HG03558 (cell line): ENCODE measurements around the gene AKR7A3.
"Not testable (repeated sequence)": the region's sequence is repeated elsewhere in the genome, so short reads cannot be mapped to it uniquely, and the experiment has no call there.

Source experiments
- ATAC-seq: cut with Tn5 transposase; IDR thresholded peaks from one replicate; pipeline ENCODE4 v1.9.1; 2021; ENCODE audit warnings: moderate number of reproducible peaks; ENCODE audit not compliant: unreplicated experiment; ENCODE audit errors: extremely low read depth

AKR7A3 gene

DNA sequence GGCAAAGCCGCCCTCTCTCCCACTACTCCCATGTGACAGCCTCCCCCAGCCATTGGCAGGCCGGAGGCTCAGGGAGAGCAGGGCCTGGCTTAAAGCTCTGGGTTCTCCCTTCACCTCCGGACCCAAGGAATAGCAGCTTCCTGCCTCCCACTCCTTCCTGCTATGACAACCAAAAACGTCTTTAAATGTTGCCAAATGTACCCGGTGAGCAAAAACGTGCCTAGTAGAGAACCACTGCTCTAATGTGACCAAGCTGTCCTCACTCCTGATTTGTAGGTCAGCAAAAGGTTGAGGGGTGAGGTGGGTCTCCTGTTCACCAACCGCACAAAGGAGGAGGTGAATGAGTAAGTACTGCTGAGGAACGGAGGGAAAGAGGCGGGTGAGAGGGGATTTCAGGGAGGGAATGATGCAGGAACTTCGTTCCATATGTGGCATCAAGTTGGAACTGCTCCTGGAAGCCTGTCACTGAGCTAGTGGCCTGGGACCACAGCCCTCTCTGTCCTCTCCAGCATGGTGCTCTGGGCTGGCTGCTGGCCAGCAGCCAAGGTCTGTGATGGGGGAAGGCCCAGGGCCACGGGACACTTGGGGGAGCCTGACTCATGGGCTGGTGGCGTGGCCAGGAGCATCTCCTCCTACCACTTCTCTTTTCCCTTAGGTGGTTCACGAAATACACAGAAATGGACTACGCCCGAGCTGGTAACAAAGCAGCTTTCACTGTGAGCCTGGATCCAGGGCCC lies 31.2 kb downstream of the AKR7A3 start:
- no peak for ATAC-seq

DNA sequence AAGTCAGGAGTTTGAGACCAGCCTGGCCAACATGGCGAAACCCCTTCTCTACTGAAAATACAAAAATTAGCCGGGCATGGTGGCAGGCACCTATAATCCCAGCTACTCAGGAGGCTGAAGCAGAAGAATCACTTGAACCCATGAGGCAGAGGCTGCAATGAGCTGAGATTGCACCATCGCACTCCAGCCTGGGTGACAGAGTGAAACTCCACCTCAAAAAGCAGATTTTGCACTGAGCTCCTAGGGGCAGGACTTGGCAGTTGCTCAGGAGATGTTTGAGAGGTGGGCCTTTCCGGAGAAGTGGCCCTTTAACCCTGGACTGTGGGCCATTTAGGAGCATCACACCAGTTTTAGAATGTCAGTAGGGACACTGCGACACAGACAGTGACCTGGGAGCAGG lies 32.3 kb downstream of the AKR7A3 start:
- not testable (repeated sequence) for ATAC-seq

DNA sequence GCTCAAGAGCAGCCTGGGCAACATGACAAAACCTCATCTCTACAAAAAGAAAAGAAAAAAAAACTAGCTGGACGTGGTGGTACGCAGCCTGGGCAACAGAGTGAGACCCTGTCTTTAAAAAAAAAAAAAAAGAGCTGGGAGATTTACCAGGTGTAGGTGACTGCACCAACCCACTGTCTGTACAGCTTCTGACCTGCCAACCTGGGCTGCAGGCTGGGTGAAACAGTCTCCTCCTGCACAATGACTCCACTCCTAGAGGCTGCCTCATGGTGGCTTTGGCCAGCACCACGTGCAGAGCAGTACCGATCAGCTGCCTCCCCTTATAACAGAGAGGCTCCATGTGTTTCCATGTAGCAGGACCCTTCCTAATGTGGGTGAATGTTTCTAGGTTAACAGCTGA lies 33.3 kb downstream of the AKR7A3 start:
- ATAC-seq = no peak

DNA sequence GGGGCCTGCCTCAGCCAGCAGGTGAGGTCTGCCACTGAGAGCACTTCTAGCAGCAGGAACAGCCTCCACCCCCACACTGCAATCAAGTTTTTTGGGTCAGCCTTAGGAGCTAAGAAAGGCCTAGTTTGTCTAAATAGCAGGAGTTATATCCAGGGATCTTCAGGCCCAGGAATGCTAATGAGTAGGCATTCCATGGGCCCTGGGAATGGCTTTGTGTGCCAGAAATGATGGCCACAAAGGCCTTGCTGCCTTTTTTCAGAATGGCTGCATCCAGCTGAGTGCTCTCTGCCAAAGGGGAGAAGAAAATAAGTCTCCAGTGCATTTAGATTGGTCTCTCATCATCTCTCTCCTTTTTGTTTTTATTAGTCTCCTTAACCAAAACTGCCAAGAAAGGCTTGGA lies 34.2 kb downstream of the AKR7A3 start:
- ATAC-seq = no peak

DNA sequence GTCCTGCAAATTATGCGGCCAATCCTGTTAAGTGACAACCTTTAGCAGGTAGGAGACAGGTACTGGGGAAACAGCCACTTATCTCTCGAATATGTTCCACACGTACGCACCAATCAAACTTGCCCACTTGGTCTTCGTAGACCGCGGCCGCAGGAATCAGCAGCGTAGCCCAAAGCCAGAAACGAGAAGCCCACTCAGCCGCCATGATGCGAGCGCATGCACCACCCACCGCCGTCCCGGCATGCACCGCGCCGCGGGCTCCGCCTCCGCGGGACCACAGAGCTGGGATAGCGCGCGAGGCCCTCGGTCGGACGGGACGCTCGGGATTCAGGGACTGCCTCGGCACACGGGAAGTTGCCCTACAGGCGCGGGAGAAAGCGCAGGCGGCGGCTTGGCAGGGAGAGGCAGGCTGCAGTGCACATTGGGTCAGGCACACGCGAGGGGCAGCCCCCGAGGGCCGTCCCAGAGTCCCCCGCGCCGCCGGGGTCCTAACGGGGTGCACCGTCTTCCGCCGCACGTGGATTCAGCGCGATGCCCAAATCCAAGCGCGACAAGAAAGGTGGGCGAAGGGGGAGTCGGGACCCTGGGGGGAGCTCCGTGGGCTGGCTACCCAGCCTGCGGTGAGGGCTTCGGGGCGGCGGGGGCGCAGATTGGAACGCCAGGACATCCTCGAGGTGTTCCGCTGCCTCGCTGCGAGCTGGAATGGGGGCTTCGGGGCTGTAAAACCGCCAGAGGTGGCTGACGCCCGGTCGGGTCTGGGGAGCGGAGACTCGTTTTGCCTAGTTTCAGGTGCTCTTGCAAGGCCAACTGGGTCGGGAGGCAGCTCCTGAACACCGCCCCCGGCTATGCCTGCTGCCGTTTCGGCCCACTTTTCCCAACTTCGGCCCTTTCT lies 37.0 kb downstream of the AKR7A3 start, which contains the start of the genes EMC1 and MRTO4:
TSS of gene EMC1 (minus strand) at position 220 of the 892 bp plus-strand sequence. CDS start at position 205, 15 bp downstream.
TSS of gene MRTO4 (plus strand) at position 501 of the 892 bp plus-strand sequence. CDS start at position 532, 31 bp downstream.
- ATAC-seq = peak; percentile 55

DNA sequence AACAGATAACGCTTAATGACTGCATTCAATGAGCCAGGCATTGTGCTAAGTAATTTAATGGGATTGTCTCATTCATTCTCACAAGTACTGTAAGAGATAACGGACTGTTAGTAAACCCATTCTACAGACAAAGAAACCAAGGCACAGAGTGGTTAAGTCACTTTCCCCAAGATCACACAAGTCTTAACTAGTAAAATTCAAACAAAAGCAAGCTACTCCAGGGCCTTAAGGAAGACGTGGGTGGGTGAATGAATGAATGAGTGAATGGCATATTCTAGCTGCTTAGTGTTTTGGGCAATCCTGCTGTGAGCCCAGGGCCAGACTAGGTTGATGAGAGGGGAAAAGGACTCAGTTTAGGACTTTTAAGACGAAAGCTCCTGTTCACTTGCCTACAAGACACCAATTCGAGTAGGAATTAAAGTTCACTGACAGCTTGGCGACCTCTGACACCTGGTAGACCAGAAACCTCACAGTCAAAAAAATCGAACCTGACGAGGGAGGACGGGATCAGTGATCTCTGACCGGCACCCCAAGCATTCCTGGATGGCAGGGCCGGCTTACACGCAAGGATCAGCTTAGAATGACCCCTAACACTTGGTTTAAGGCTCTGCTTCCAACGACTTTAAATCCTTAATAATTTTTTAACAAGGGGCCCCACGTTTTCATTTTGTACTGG lies 37.8 kb downstream of the AKR7A3 start:
- ATAC-seq = no peak

DNA sequence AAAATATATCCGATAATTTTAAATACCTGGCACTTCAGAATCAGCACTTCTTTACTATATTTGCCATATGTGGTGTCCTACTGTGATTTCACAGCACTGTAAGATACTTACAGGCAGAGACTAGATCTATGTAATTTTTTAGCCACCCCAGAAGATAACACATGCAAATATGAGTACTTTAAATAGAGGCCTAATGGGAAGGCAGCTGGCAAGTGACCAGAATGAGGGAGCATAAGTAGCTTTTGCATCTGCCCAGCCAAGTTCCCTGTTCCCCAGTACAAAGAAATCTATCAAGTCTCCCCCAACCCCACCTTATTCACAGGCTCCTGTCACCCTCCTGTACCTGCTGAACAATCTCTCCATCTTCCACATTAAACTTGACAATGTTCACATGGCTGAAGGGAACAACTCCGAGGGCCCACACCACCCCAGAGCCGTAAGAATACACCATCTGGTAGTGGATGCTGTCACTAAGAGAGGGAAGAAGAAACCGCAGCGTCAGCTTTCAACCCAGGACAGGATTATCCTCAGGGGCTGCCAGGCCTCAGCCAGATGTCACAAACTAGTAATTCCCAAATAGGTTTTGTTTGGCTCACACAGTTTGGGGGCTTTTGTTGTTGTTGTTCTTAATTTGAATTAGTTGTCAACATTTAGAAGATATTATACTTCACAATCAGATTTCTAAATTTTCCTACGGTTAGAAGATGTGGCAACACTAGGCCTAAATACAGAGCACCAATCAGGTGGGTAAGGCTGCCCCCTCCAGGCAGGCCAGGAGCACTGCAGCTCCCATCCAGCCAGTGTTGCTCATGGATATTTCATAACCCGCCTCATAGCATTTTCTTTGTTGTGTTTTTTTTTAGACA lies 47.7 kb downstream of the AKR7A3 start:
- ATAC-seq = no peak

DNA sequence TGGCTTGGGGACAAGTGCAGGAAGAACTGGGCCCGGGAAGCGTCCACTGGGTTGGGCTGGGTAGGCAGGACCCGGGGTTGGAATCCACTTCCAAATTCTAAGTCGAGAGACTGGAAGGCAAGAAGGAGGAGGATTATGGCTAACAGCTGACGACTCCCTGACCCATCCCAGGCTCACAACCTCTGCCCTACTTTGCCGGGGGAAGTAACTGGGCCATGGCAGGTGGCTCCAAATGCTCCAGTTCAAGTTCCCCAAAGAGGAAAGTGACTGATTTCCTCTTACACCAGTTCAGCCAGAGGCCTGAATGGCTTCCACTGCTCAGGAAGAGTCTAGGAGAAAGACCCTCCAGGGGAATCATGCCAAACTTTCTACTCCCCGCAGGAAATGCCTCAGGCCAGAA lies 48.7 kb downstream of the AKR7A3 start:
- no peak for ATAC-seq

DNA sequence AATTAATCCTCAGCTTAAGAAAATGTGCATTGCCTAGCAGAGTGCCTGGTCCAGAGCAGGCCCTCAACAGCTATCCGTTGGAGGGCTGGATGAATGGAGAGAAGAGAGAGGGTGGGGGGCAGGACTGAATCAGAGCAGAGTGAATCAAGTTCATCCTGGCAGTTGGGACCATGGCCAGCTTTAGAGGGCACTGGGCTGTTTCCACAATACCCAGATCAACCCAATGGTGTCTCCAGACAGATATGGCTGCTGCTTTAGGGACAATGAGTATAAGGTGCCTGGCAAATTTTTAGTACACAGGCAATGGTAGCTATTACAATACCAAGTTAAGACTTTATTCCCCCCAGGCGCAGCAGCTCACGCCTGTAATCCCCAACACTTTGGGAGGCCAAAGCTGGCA lies 54.3 kb downstream of the AKR7A3 start:
- ATAC-seq = no peak
